Colonic mucosa (tissue), 4 donors: Measurements from ENCODE around the gene GNAI1. TPM values are rescaled to one million over a fixed set of nuclear protein-coding genes. Genes with fewer than 3 reads are reported as not detected.

Source experiments
- DNase-seq: peaks from one replicate; pipeline ENCODE4 v3.0.0-alpha.2; 2020
- H3K27ac ChIP-seq: fragments of 200-600 bp; one replicate; pipeline ENCODE4 v1.8.0; 2021
- H3K27me3 ChIP-seq: fragments of 200-600 bp; one replicate; pipeline ENCODE4 v1.8.0; 2021
- H3K36me3 ChIP-seq: fragments of 200-600 bp; one replicate; pipeline ENCODE4 v1.8.0; 2021
- H3K4me1 ChIP-seq: fragments of 200-600 bp; one replicate; pipeline ENCODE4 v1.8.0; 2021; ENCODE audit warnings: mild to moderate bottlenecking
- H3K4me3 ChIP-seq: fragments of 200-600 bp; one replicate; pipeline ENCODE4 v1.8.0; 2021
- H3K9ac ChIP-seq, 2 donors: one replicate each; pipeline ENCODE4 v1.7.0; 2013; ENCODE audit warnings: control low read depth in 2 of 2, low read depth in 2 of 2, low read length in 2 of 2
- H3K9me3 ChIP-seq: fragments of 200-600 bp; one replicate; pipeline ENCODE4 v1.8.0; 2021
- intact Hi-C: fragments of 100-400 bp; cut with DNase I; formaldehyde crosslinking; loops from one replicate; pipeline ENCODE4 v1.14.1; 2022
- total RNA-seq, 2 donors: library from RNA; stranded (reverse); fragmentation: NEBNext Ultra II Directional in 1 of 2; extraction: Animal tissue kit (Norgen Biotek cat#: 25700) in 1 of 2; gene quantifications; one replicate each; pipeline ENCODE4 v1.2.1, GENCODE V29; 2021
- TF ChIP-seq, protein P1 (sequence below): fragments of 200-600 bp; IDR thresholded peaks from one replicate; pipeline ENCODE4 v1.8.0; 2022; ENCODE audit warnings: antibody characterized with exemption, mild to moderate bottlenecking
- donor health status: healthy.
- donor health status: DM: no; HTN: no; CAD: no.
- donor health status: DM: no; HTN: no; CAD: no.

The GNAI1 gene
- total RNA-seq, 2 donors from 2014 or later, result 13.3 to 27.1 TPM

DNA sequence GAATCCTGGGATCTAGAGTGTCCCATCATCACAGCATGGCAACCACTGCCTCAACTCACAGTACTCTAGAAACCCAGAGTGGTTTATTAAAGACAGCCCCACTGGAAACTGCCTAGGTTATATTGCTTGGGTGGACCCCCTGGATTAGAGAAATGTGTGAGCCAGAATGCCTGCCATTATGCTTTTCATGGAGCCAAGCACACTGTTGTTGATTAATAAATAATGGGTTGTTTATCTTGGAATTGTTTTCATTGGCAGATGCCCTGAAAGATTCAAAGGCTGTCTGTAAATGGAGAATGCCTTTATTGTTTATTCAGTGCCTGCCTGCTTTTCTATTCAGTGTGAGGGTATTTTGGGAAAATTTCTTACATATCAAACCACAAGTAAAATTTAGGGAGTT, 52.1 kb downstream of the GNAI1 start:
- intact Hi-C loops, result no loop called here
- no peak for DNase-seq
- Histone ChIP-seq H3K4me3 (no peak overlapping the region), H3K27me3 (no peaks in the 10 kb centered on the region), H3K4me1 (no peaks in the 10 kb centered on the region), H3K9ac (no peak overlapping the region), H3K9me3 (no peaks in the 10 kb centered on the region), H3K27ac (no peak overlapping the region), H3K36me3 (no peaks in the 10 kb centered on the region)
- TF ChIP-seq, protein P1, sequence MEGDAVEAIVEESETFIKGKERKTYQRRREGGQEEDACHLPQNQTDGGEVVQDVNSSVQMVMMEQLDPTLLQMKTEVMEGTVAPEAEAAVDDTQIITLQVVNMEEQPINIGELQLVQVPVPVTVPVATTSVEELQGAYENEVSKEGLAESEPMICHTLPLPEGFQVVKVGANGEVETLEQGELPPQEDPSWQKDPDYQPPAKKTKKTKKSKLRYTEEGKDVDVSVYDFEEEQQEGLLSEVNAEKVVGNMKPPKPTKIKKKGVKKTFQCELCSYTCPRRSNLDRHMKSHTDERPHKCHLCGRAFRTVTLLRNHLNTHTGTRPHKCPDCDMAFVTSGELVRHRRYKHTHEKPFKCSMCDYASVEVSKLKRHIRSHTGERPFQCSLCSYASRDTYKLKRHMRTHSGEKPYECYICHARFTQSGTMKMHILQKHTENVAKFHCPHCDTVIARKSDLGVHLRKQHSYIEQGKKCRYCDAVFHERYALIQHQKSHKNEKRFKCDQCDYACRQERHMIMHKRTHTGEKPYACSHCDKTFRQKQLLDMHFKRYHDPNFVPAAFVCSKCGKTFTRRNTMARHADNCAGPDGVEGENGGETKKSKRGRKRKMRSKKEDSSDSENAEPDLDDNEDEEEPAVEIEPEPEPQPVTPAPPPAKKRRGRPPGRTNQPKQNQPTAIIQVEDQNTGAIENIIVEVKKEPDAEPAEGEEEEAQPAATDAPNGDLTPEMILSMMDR, result no peak

DNA sequence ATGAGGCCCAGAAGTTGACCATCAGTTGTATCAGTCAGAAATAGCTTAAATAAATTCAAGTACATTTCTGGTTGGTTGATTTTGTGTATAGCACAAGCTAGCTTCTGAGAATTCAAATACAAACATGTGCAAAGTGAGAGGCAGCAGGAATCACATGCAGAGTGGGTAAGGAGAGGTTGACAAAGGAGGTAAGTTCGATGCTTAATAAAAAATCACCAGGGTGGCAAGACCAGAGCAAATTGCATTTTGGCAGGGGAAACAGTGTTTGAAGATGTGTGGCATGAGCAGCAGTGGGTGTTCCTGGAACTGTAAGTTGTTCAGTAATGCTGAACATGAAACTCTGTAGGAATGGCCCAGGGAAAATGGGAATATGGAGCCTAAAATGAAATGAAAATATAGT, 52.6 kb downstream of the GNAI1 start:
- DNase-seq, result no peak
- intact Hi-C loops, result no loop called here
- H3K27me3 ChIP-seq, result no peaks in the 10 kb centered on the region
- H3K9ac ChIP-seq, result no peak overlapping the region
- H3K36me3 ChIP-seq, result no peaks in the 10 kb centered on the region
- H3K4me1 ChIP-seq, result no peaks in the 10 kb centered on the region
- H3K9me3 ChIP-seq, result no peaks in the 10 kb centered on the region
- TF ChIP-seq, protein P1, result no peak
- no peak overlapping the region for H3K27ac ChIP-seq
- H3K4me3 ChIP-seq, result no peak overlapping the region

DNA sequence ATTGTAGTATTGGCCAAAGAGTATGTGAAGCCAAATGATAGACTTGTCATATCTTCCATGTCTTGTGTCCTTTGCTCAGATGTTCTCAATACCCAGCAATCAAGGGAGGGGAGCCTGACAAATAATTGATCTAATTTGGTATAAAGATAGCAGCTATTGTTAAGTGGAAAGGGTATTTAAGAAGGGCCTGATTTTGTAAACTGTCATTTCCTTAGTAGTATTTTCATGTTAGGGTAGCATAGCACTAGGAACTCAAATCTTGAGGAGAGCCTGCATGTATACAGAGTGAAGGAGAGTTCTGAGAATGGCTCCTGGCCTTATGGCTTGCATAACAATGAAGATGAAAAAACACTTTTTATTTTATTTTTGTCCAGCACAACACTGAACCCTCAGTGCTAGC, 53.1 kb downstream of the GNAI1 start:
- no peak overlapping the region for H3K27ac ChIP-seq
- H3K4me1 ChIP-seq, result no peaks in the 10 kb centered on the region
- no peak overlapping the region for H3K9ac ChIP-seq
- no peaks in the 10 kb centered on the region for H3K9me3 ChIP-seq
- H3K27me3 ChIP-seq, result no peaks in the 10 kb centered on the region
- TF ChIP-seq, protein P1, result no peak
- H3K4me3 ChIP-seq, result no peak overlapping the region
- DNase-seq, result no peak
- no peaks in the 10 kb centered on the region for H3K36me3 ChIP-seq
- intact Hi-C loops, result no loop called here

DNA sequence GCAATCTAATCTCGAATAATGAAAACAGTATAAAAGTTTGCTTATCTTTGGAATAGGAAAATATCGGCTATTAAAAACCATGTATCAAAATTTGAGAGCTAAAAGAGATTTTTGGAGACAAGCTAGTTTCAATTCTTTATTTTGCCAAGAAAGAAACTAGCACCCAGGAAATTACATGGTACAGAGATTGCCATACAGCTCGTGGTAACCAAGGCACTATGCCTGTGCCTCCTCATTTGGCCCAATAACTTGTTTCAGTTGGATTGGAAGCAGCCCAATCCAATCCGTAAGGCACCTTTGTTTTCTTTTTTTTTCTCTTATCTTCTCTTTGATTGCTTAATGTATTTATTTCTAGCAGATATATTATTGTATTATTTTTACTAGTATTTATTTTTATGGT, 55.0 kb downstream of the GNAI1 start:
- H3K4me1 ChIP-seq, result no peaks in the 10 kb centered on the region
- TF ChIP-seq, protein P1, result no peak
- H3K27me3 ChIP-seq, result no peaks in the 10 kb centered on the region

DNA sequence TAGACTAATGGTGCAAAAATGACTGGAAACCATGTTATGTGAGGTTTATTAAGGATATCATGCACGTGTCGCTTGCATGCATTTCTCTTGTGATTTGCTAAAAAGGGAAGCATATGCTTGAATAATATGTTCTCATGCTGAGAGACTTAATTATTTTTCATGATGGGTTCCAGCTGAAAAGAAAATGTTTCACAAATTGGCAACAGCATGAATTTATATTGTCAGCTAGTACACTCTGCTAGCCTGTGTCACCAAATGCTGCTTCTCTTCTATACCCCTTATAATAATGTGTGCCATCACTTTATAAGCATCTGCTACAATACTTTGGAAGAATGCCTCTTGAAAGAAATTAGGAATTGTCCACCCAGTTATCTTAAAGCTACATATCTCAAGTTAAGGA, 63.0 kb downstream of the GNAI1 start:
- H3K9me3 ChIP-seq, result no peaks in the 10 kb centered on the region
- H3K36me3 ChIP-seq, result no peaks in the 10 kb centered on the region
- H3K27ac ChIP-seq, result no peak overlapping the region
- H3K4me3 ChIP-seq, result no peak overlapping the region
- intact Hi-C loops, result no loop called here
- no peak for DNase-seq
- H3K27me3 ChIP-seq, result no peaks in the 10 kb centered on the region
- TF ChIP-seq, protein P1, result no peak
- H3K4me1 ChIP-seq, result no peaks in the 10 kb centered on the region
- H3K9ac ChIP-seq, result no peak overlapping the region

More for the DNA sequence above, 55.0 kb downstream of the GNAI1 start:
- H3K27ac ChIP-seq, result no peak overlapping the region
- intact Hi-C loops, result no loop called here
- DNase-seq, result no peak
- H3K4me3 ChIP-seq, result no peak overlapping the region
- H3K36me3 ChIP-seq, result no peaks in the 10 kb centered on the region
- H3K9ac ChIP-seq, result no peak overlapping the region
- no peaks in the 10 kb centered on the region for H3K9me3 ChIP-seq

DNA sequence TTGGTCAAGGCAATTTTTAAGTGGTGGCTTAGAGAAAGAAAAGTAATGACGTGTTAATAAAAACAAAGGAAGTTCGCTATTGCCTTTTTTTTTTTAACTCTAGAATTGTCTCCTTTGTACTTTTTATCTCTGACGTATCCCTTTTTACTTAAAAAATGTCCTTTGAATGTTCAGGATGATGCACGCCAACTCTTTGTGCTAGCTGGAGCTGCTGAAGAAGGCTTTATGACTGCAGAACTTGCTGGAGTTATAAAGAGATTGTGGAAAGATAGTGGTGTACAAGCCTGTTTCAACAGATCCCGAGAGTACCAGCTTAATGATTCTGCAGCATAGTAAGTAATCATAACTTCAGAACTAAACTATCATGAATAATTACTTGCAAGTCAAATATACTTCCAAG, 64.4 kb downstream of the GNAI1 start:
- intact Hi-C loops, result no loop called here
- no peak for DNase-seq
- TF ChIP-seq, protein P1, result no peak
- H3K4me3 ChIP-seq, result no peak overlapping the region
- H3K4me1 ChIP-seq, result no peaks in the 10 kb centered on the region
- H3K9ac ChIP-seq, result no peak overlapping the region
- no peak overlapping the region for H3K27ac ChIP-seq
- H3K27me3 ChIP-seq, result no peaks in the 10 kb centered on the region
- no peaks in the 10 kb centered on the region for H3K36me3 ChIP-seq
- no peaks in the 10 kb centered on the region for H3K9me3 ChIP-seq
